CD4-positive, alpha-beta T cell treated with Interleukin-2 at 100 ng/mL for 4 hours (primary cell): ENCODE measurements around the gene TRANK1.
"Not testable (repeated sequence)": the region's sequence is repeated elsewhere in the genome, so short reads cannot be mapped to it uniquely, and the experiment has no call there.

Experiments used
- DNase-seq: peaks from one replicate; pipeline ENCODE4 v3.0.0-alpha.2; 2020; ENCODE audit warnings: low spot score

TRANK1 gene

DNA sequence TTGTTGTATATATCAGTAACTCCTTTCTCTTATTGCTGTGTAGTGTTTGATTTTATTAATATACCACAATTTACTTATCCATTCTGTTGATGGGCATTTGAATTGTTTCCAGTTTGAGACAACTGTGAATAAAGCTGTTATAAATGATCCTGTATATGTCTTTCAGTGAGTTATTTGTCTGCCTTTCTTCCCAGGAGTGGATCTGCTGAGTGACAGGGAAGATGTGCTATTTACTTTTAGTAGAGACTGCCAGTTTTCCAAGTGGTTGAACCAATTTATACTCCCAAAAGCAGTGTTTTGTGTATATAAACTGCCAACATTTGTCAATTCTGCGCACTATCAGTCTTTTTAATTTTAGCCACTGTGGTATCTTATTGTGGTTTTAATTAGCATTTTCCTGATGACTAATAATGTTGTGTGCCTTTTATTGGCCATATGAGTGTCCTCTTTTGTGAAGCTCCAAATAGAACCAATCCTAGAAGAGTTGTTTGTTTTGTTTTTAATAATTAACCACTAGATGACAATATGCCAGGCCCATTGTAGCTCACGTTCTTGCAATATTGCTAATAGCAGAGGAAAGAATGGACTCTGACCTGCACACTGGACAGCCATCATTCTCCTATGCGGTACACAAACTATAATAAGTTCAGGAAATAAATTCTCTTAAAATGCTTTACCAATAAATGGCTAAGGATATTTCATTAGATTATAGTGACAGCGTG, 25.3 kb downstream of the TRANK1 start:
- no peak for DNase-seq

GRCh38 chr3:36918050-36918449, 26.8 kb downstream of the TRANK1 start:
- no peak for DNase-seq

GRCh38 chr3:36911990-36912804, 32.7 kb downstream of the TRANK1 start:
- peak; percentile 78 for DNase-seq

GRCh38 chr3:36909666-36910065, 35.2 kb downstream of the TRANK1 start:
- no peak for DNase-seq

DNA sequence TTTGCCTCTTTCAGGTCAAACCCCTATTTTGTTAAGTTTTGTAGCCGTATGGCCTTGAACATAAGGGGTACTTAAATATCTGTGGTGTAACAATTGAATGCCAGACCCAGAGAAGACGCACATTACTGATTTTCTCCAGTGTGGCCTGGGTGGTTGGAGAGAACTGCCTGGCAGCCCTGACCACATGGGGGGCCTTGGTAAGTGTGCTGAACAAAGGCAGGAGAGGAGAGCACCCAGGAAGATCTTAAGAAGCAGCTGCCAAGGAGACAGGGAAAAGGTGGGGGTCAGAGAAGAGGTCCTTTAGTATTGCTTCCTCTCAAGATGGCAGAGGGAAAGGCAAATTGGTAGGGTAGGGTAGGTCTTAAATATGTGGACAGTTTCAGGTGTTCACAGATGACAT, 35.7 kb downstream of the TRANK1 start:
- DNase-seq: no peak

DNA sequence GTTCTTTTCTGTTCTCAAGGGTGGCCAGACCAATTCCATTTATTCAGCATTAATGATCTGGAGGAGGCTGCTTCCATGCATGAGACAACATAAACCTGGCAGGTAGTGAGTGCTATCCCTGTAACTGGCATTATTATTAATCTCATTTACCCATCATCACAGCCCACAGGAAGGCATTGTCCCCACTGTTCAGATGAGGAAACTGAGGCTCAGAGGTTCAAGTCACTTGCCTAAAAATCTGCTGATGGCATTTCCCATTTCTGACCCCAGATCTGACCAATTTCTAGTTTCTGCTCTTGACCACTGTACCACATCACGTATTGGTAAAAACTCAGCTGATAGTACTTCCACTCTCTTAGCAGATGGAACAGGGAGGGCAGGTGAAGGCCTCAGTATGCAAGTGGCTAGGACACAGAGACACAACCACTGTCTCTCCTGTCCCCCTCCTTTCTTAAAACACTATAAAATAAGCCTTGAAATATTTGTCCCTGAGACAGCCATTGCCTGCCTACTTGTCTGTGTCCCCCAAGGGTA, 36.1 kb downstream of the TRANK1 start:
- DNase-seq: no peak

GRCh38 chr3:36907911-36908646, 36.8 kb downstream of the TRANK1 start:
- peak; percentile 74 for DNase-seq

GRCh38 chr3:36906504-36907149, 38.2 kb downstream of the TRANK1 start:
- DNase-seq: peak; percentile 24

DNA sequence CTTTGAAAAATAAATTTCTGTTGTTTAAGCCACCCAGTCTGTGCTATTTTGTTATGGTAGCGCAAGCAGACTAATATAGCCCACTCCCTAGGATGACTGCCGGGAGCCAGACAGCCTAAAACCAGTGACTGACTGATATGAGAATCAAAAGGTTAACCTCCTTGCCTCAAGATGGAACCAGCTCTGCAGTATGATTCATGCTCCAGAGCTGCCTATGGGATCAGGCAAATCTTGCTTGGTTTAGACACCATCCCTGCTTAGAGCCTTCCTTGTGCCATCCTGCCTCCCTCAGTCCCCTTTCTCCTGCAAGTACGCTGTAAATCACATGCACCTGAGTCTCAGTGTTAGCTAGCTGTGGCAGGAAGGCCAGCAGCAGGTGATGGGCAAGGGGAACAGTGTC, 39.3 kb downstream of the TRANK1 start:
- no peak for DNase-seq

DNA sequence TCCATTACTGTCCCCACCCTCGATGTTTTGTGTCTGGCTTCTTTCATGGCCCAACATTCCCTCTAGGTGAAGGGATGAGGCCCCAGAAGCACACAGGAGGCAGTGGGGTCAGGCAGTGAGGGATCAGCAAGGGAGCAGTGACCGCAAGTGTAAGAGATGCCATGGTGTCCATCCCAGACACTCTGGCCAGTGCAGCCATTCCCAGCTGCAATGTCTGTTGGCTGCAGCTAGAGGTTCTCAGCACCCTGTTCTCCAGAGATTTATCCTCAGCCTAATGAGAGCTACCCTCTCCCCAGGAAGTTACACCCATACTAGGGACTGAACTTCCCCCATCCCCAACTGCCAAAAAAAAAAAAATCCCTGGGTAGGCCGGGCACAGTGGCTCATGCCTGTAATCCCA, 40.2 kb downstream of the TRANK1 start:
- DNase-seq: no peak

GRCh38 chr3:36904065-36904464, 40.8 kb downstream of the TRANK1 start:
- DNase-seq: not testable (repeated sequence)

DNA sequence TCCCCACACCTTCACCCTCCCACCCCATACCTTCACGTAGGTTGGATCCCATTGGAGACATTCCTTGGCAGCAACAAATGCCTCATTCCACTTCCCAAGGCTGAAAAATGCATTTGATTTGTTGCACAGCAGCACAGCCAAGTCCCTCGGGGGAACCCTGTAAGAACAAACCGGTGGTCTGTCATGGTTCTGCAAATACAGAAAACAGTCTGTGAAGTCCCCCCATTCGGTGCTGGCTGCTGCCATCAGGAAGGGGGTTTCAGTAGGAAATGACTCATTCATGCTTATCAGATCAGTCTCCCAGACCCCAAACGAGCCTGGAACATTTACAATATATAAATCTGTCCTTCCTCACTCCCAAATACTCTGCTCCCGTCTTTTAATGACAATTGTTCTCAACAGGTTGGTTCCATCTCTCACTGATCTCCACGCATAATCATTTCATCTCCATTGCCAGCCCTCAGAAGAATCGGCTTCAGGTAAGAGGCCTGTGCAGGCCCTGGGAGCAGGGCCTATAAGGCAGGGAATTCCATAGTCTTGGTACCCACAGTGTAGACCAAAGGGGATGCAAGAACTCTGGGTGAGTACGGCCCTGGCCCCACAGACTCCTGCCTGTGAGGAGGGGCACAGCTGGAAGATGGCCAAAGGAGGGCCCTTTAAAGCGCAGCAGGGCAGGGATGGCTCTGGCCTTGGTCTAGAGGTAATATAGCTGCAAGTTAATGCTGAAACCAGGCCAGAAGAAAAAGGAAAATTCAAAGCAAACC, 41.6 kb downstream of the TRANK1 start:
- DNase-seq: no peak

GRCh38 chr3:36901588-36901987, 43.3 kb downstream of the TRANK1 start:
- DNase-seq: no peak

GRCh38 chr3:36900474-36901443, 44.1 kb downstream of the TRANK1 start:
- DNase-seq: no peak

DNA sequence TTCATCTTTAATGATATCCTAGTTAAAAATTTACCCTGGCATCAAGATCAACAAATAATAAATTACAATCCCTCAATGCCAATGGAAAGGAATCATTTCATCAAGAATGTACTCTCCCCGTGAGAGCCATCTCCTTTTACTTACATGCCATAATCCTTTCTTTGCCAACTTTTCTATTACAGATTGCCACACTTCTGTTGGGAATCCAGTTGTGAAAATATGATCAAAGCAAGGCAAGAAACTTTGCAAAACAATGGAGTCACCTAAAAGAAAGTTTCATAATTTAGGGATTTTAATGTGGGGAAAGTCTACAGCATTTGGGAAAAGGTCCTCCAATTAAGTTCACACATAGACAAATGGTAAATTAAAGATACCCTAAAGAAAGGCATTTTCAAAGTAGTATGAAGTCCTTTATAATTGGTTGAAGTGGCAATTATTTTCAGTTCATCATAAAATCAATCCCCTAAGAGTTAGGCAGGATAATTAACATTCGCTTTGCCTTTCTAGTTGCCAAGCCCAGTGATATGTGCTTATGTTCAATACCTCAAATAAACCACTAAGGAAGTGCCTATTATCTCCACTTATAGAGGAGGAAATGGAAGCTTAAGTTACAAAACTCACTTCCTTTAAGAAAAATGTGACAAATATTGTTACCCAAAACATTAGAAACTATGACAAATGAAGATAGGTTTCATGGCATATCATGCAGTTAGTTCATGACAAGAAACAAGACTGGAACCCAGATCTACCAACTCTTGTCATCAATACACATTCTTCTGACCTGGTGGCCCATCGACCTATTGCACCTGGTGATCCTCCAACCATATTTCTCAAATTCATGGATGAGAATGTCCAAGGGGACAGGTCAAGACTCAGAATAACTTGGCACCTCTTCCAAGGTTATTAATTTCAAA, 49.1 kb downstream of the TRANK1 start:
- DNase-seq: no peak

DNA sequence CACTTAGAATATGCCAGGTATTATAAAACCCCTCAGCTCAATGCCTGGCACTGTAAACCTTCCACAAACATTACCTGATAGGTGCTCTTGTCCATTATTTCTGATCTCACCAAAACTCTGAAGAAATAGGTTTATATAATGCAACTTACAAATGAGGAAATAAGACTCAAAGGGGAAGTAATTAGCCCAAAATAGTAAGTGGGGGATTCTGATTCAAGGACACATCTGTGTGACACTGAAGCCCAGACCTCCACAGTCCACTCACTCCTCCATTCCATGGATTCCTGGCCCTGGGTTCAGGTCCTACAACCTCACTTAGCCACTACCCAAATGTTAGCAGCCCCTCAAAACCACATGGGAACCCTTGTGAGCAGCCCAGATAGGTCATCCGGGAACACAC, 49.9 kb downstream of the TRANK1 start:
- no peak for DNase-seq

DNA sequence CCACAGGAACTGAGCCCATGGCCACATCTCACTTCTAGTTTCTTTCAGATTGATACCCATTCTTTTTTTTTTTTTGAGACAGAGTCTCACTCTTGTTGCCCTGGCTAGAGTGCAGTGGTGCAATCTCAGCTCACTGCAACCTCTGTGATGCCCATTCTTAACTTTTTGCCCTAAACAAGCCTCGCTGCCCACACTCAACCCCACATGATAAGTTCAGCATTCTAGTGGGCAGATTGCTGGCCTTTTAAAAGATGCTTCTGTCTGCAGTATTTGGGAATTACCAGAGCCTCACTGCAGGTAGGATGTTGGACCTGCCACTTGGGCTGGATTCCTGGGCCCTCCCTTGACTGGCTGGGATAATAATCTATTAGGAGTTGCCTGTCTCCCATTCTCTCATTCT, 51.0 kb downstream of the TRANK1 start:
- DNase-seq: no peak

DNA sequence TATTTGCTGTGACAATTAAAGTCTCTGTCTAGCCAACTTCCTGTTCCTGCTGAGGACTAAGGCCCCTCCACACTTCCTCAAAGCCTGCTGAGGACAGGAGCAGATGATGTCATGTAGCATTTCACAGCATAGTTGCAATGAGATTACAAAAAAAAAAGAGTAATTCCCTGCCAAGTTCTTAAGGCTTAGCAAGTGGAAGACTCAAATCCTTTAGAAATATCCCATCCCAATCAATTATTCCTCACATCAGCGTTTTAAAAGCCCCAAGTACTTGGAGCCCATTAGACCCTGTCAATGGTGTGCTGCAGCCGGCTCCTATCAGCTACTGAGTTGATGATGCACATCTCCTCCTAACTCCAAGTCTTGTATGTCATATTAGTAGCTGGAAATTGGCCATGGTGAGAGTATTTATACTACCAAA, 51.7 kb downstream of the TRANK1 start:
- peak; percentile 75 for DNase-seq
